H9 (cell line): Measurements from ENCODE around the gene ALX4. TPM values are rescaled to one million over a fixed set of nuclear protein-coding genes. Genes with fewer than 3 reads are reported as not detected.

Source experiments
- DNase-seq: peaks from one replicate; pipeline ENCODE4 v3.0.0-alpha.2; 2017
- H2AFZ ChIP-seq: one replicate; pipeline ENCODE4 v1.6.1; 2013; ENCODE audit warnings: mild to moderate bottlenecking, low read length, control low read depth, moderate library complexity
- H2AK5ac ChIP-seq: 2 replicates; pipeline ENCODE4 v1.6.1; 2013; ENCODE audit warnings: low read length, control low read depth, mixed read lengths; ENCODE audit not compliant: insufficient read length
- H2BK120ac ChIP-seq: one replicate; pipeline ENCODE4 v1.6.1; 2013; ENCODE audit warnings: low read depth, mild to moderate bottlenecking, low read length, control low read depth, inconsistent platforms; ENCODE audit not compliant: poor library complexity, severe bottlenecking
- H2BK12ac ChIP-seq: 2 replicates; pipeline ENCODE4 v1.6.1; 2013; ENCODE audit warnings: low read length, control low read depth, mixed read lengths, low read depth; ENCODE audit not compliant: insufficient read length
- H2BK15ac ChIP-seq: 2 replicates; pipeline ENCODE4 v1.6.1; 2013; ENCODE audit warnings: low read depth, low read length, control low read depth
- H2BK20ac ChIP-seq: one replicate; pipeline ENCODE4 v1.6.1; 2013; ENCODE audit warnings: low read depth, mild to moderate bottlenecking, low read length, control low read depth, inconsistent platforms; ENCODE audit not compliant: poor library complexity, severe bottlenecking
- H2BK5ac ChIP-seq: 2 replicates; pipeline ENCODE4 v1.6.1; 2013; ENCODE audit warnings: low read length, control low read depth, mixed read lengths; ENCODE audit not compliant: insufficient read length
- H3K14ac ChIP-seq: 2 replicates; pipeline ENCODE4 v1.6.1; 2013; ENCODE audit warnings: low read length, control low read depth; ENCODE audit not compliant: insufficient read depth
- H3K18ac ChIP-seq: 2 replicates; pipeline ENCODE4 v1.6.1; 2013; ENCODE audit warnings: low read depth, mild to moderate bottlenecking, mixed read lengths, low read length, control low read depth; ENCODE audit not compliant: insufficient read length
- H3K23ac ChIP-seq: 2 replicates; pipeline ENCODE4 v1.6.1; 2013; ENCODE audit warnings: low read length, control low read depth, mixed read lengths, low read depth; ENCODE audit not compliant: insufficient read length
- H3K23me2 ChIP-seq: 2 replicates; pipeline ENCODE4 v1.6.1; 2013; ENCODE audit warnings: low read depth, mild to moderate bottlenecking, mixed read lengths, low read length, control low read depth; ENCODE audit not compliant: insufficient read length, poor library complexity, severe bottlenecking
- H3K27ac ChIP-seq: 2 replicates; pipeline ENCODE4 v1.5.1; 2013; ENCODE audit warnings: low read length, control low read depth, mixed read lengths, low read depth; ENCODE audit not compliant: insufficient read length
- H3K27me3 ChIP-seq: 2 replicates; pipeline ENCODE4 v1.6.1; 2013; ENCODE audit warnings: low read length, control low read depth, inconsistent platforms; ENCODE audit not compliant: insufficient read depth
- H3K4ac ChIP-seq: 2 replicates; pipeline ENCODE4 v1.6.1; 2013; ENCODE audit warnings: low read depth, mild to moderate bottlenecking, control low read depth, inconsistent platforms, low read length, moderate library complexity
- H3K4me1 ChIP-seq: 2 replicates; pipeline ENCODE4 v1.6.1; 2013; ENCODE audit warnings: low read length, control low read depth, inconsistent platforms; ENCODE audit not compliant: insufficient read depth
- H3K4me2 ChIP-seq: 2 replicates; pipeline ENCODE4 v1.6.1; 2013; ENCODE audit warnings: low read length, control low read depth, mixed read lengths; ENCODE audit not compliant: insufficient read length, insufficient read depth
- H3K56ac ChIP-seq: 2 replicates; pipeline ENCODE4 v1.6.1; 2013; ENCODE audit warnings: low read depth, mild to moderate bottlenecking, mixed read lengths, low read length, control low read depth; ENCODE audit not compliant: insufficient read length
- H3K79me1 ChIP-seq: 2 replicates; pipeline ENCODE4 v1.6.1; 2013; ENCODE audit warnings: low read depth, mild to moderate bottlenecking, moderate library complexity, low read length, control low read depth, inconsistent platforms; ENCODE audit not compliant: insufficient read depth, poor library complexity, severe bottlenecking
- H3K79me2 ChIP-seq: 2 replicates; pipeline ENCODE4 v1.6.1; 2013; ENCODE audit warnings: low read length, control low read depth, inconsistent platforms; ENCODE audit not compliant: insufficient read depth
- H3K9ac ChIP-seq: 2 replicates; pipeline ENCODE4 v1.6.1; 2013; ENCODE audit warnings: low read length, control low read depth, mixed read lengths; ENCODE audit not compliant: insufficient read length; ENCODE audit errors: extremely low read depth
- H3K9me3 ChIP-seq: one replicate; pipeline ENCODE4 v1.6.1; 2013; ENCODE audit warnings: low read depth, low read length, inconsistent platforms; ENCODE audit not compliant: control insufficient read depth
- H3T11ph ChIP-seq: one replicate; pipeline ENCODE4 v1.6.1; 2013; ENCODE audit warnings: mild to moderate bottlenecking, low read length, control low read depth, inconsistent platforms
- H4K20me1 ChIP-seq: one replicate; pipeline ENCODE4 v1.6.1; 2013; ENCODE audit not compliant: control insufficient read depth, insufficient read length, insufficient read depth
- H4K5ac ChIP-seq: 2 replicates; pipeline ENCODE4 v1.6.1; 2013; ENCODE audit warnings: low read depth, mild to moderate bottlenecking, mixed read lengths, low read length, control low read depth; ENCODE audit not compliant: insufficient read length
- H4K8ac ChIP-seq: replicated peaks from 2 replicates; pipeline ENCODE4 v1.6.1; 2013; ENCODE audit warnings: low read length, control low read depth, mixed read lengths, low read depth; ENCODE audit not compliant: insufficient read length
- H4K91ac ChIP-seq: 2 replicates; pipeline ENCODE4 v1.6.1; 2013; ENCODE audit warnings: low read depth, mild to moderate bottlenecking, moderate library complexity, mixed read lengths, low read length, control low read depth; ENCODE audit not compliant: insufficient read length
- H3K27ac Mint-ChIP-seq, 3 experiments: 2 replicates in 2 of 3; 3 replicates in 1 of 3; pipeline ENCODE4 v1.8.0; 2020 to 2021; ENCODE audit warnings: mixed read lengths in 3 of 3, mild to moderate bottlenecking in 1 of 3, moderate library complexity in 1 of 3
- H3K27me3 Mint-ChIP-seq: 2 replicates; pipeline ENCODE4 v1.8.0; 2021; ENCODE audit warnings: low read depth, mild to moderate bottlenecking, moderate library complexity, mixed read lengths
- H3K36me3 Mint-ChIP-seq, 3 experiments: 2 replicates in 2 of 3; 3 replicates in 1 of 3; pipeline ENCODE4 v1.8.0; 2020 to 2021; ENCODE audit warnings: low read depth in 3 of 3, mixed read lengths in 3 of 3; ENCODE audit not compliant: insufficient read depth in 1 of 3
- H3K4me1 Mint-ChIP-seq, 2 experiments: 2 replicates each; pipeline ENCODE4 v1.8.0; 2020; ENCODE audit warnings: mixed read lengths in 2 of 2
- H3K4me3 Mint-ChIP-seq, 2 experiments: 2 replicates in 1 of 2; 3 replicates in 1 of 2; pipeline ENCODE4 v1.8.0; 2020 to 2021; ENCODE audit warnings: mild to moderate bottlenecking in 2 of 2, mixed read lengths in 2 of 2, moderate library complexity in 1 of 2
- H3K9me3 Mint-ChIP-seq, 2 experiments: 2 replicates in 1 of 2; 3 replicates in 1 of 2; pipeline ENCODE4 v1.8.0; 2020; ENCODE audit warnings: mild to moderate bottlenecking in 2 of 2, mixed read lengths in 2 of 2, moderate library complexity in 1 of 2
- CTCF ChIP-seq: fragments of 200-600 bp; sonication (generic); conservative IDR thresholded peaks from 3 replicates; pipeline ENCODE4 v1.8.0; 2021; ENCODE audit warnings: antibody characterized with exemption, mild to moderate bottlenecking
- total RNA-seq: library from RNA; stranded (reverse); gene quantifications from 2 replicates; pipeline ENCODE4 v1.2.1, GENCODE V29; 2021

The ALX4 gene
- total RNA-seq, 1 experiment from 2014 or later: not detected

GRCh38 chr11:44223238-44223637 is 86.7 kb downstream of the ALX4 start:
- H3K56ac ChIP-seq: no peak overlapping the region
- no peak overlapping the region for H4K8ac ChIP-seq
- no peaks in the 10 kb centered on the region for H3K27me3 ChIP-seq
- no peak overlapping the region for H3K14ac ChIP-seq
- Mint-ChIP-seq H3K4me1 (no peaks in the 10 kb centered on the region), H3K27ac (no peak overlapping the region), H3K36me3 (no peaks in the 10 kb centered on the region), H3K27me3 (no peaks in the 10 kb centered on the region), H3K9me3 (no peaks in the 10 kb centered on the region), H3K4me3 (no peak overlapping the region)
- H4K5ac ChIP-seq: no peak overlapping the region
- no peak overlapping the region for H4K91ac ChIP-seq
- H3K4me1 ChIP-seq: no peaks in the 10 kb centered on the region
- no peak overlapping the region for H3K4ac ChIP-seq
- H3K23ac ChIP-seq: no peak overlapping the region
- no peak overlapping the region for H2BK5ac ChIP-seq
- no peak overlapping the region for H2AFZ ChIP-seq
- no peak for DNase-seq
- H3K18ac ChIP-seq: no peak overlapping the region
- H3K4me2 ChIP-seq: no peak overlapping the region
- H2BK120ac ChIP-seq: no peak overlapping the region
- H3K79me2 ChIP-seq: no peaks in the 10 kb centered on the region
- no peaks in the 10 kb centered on the region for H3K79me1 ChIP-seq
- no peak overlapping the region for H2AK5ac ChIP-seq
- no peak for TF ChIP-seq CTCF
- H3T11ph ChIP-seq: no peak overlapping the region
- no peak overlapping the region for H3K27ac ChIP-seq
- no peaks in the 10 kb centered on the region for H3K23me2 ChIP-seq
- H2BK12ac ChIP-seq: no peak overlapping the region
- no peaks in the 10 kb centered on the region for H3K9me3 ChIP-seq
- H2BK15ac ChIP-seq: no peak overlapping the region
- no peaks in the 10 kb centered on the region for H4K20me1 ChIP-seq
- H2BK20ac ChIP-seq: no peak overlapping the region
- no peak overlapping the region for H3K9ac ChIP-seq
